MCF 10A (cell line): ENCODE data around the gene TXNDC11. TPM values are rescaled to one million over a fixed set of nuclear protein-coding genes. Genes with fewer than 3 reads are reported as not detected.

ENCODE experiments used
- BruUV-seq: library from RNA; stranded (reverse); fragments of 400-500 nt; replicated peaks from 2 replicates; lab custom pipeline; 2021; lab: Mats Ljungman, UMichigan
- CTCF ChIA-PET: fragments of 300-600 bp; sonication (Branson Sonifier 250); formaldehyde crosslinking; extraction: SDS; loops from one replicate; lab custom pipeline; 2021; ENCODE audit warnings: antibody characterized with exemption, inconsistent platforms; lab: Yijun Ruan, JAX
- POLR2A ChIA-PET: fragments of 300-600, 350-650 bp; sonication (Branson Sonifier 250); formaldehyde crosslinking; extraction: SDS; loops from one replicate; lab custom pipeline; 2020; ENCODE audit warnings: antibody characterized with exemption, inconsistent platforms; lab: Yijun Ruan, JAX
- DNase-seq: peaks from one replicate; pipeline ENCODE4 v3.0.0-alpha.2; 2018; ENCODE audit not compliant: unreplicated experiment
- H3K27ac Mint-ChIP-seq: one replicate; pipeline ENCODE4 v1.8.0; 2022; ENCODE audit warnings: mild to moderate bottlenecking, low read depth, mixed read lengths; ENCODE audit not compliant: unreplicated experiment
- H3K27me3 Mint-ChIP-seq: one replicate; pipeline ENCODE4 v1.8.0; 2022; ENCODE audit warnings: mixed read lengths; ENCODE audit not compliant: insufficient read depth, unreplicated experiment
- H3K36me3 Mint-ChIP-seq: one replicate; pipeline ENCODE4 v1.8.0; 2022; ENCODE audit warnings: mild to moderate bottlenecking, moderate library complexity, mixed read lengths; ENCODE audit not compliant: insufficient read depth, unreplicated experiment
- H3K4me1 Mint-ChIP-seq: one replicate; pipeline ENCODE4 v1.8.0; 2022; ENCODE audit warnings: mixed read lengths; ENCODE audit not compliant: insufficient read depth, unreplicated experiment
- H3K4me3 Mint-ChIP-seq: one replicate; pipeline ENCODE4 v1.8.0; 2022; ENCODE audit warnings: mild to moderate bottlenecking, moderate library complexity, mixed read lengths; ENCODE audit not compliant: unreplicated experiment
- H3K9me3 Mint-ChIP-seq: one replicate; pipeline ENCODE4 v1.8.0; 2022; ENCODE audit warnings: mixed read lengths; ENCODE audit not compliant: unreplicated experiment
- CTCF ChIP-seq: fragments of 200-600 bp; IDR thresholded peaks from one replicate; pipeline ENCODE4 v1.8.0; 2022; ENCODE audit warnings: antibody characterized with exemption, mild to moderate bottlenecking; ENCODE audit not compliant: unreplicated experiment
- intact Hi-C: fragments of 100-400 bp; cut with micrococcal nuclease; formaldehyde crosslinking; loops from 2 replicates; pipeline ENCODE4 v1.14.1; 2022
- total RNA-seq: library from RNA; stranded (reverse); gene quantifications from 2 replicates; pipeline ENCODE4 v1.2.3, GENCODE V29; 2022

TXNDC11 gene
- total RNA-seq, 1 experiment from 2014 or later = 38.2 TPM

DNA sequence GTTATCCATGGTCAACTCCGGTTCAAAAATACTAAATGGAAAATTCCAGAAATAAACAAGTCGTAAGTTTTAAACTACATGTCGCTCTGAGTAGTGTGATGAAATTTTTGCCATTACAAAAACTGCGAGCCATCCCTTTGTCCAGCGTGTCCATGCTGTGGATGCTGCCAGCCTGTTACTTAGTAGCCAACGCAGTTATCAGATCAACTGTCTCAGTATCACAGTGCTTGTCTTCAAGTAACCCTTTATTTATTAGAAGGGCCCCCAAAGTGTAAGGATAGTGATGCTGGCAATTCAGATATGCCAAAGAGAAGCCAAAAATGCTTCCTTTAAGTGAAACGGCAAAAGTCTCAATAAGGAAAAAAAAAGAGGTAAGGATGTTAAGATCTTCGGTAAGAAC is 50.5 kb downstream of the TXNDC11 start:
- Mint-ChIP-seq H3K4me1 (no peaks in the 10 kb centered on the region), H3K27ac (no peak overlapping the region), H3K4me3 (no peak overlapping the region), H3K9me3 (no peaks in the 10 kb centered on the region), H3K36me3 (peaks cover 75% of the 10 kb centered on the region), H3K27me3 (no peaks in the 10 kb centered on the region)
- ChIA-PET POLR2A (no interaction called here), CTCF (no interaction called here)
- intact Hi-C loops = no loop called here
- no peak for TF ChIP-seq CTCF
- BruUV-seq = no TSS peak
- no peak for DNase-seq

- Mint-ChIP-seq H3K4me3 (no peak overlapping the region), H3K36me3 (peaks cover 75% of the 10 kb centered on the region), H3K9me3 (no peaks in the 10 kb centered on the region), H3K27ac (no peak overlapping the region), H3K27me3 (no peaks in the 10 kb centered on the region), H3K4me1 (no peaks in the 10 kb centered on the region)
- TF ChIP-seq CTCF = no peak
- no TSS peak for BruUV-seq
- ChIA-PET POLR2A (interaction anchor here (1.1 kb wide), 1 partner anchor 32 kb away, joined by 3 read pairs; no protein-coding TSS in a partner anchor), CTCF (interaction anchor here (0.7 to 1.6 kb wide), 3 partner anchors 14 to 49 kb away, joined by 3 read pairs; no protein-coding TSS in a partner anchor)
- intact Hi-C loops = no loop called here
- DNase-seq = no peak
Observed at GRCh38 chr16:11691771-11692170, 50.9 kb downstream of the TXNDC11 start.

DNA sequence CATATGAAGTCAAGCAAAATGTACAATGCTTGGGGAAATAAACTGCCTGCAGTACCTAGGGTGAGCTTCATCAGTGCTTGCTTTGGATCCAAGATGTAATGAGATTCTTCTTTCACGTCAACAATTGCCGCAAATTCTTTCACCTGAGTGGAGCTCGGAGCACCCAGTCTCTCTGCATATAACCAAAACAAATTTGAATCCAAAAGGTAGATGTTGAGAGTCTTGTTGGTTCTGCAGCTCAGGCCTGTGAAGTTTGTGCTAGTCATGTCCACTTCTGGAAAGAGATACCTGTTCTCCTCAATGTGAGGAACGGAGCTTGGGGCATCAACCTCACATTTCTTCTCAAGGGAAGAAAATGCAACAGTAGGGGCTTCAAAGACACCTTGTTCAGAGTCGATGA is 51.4 kb downstream of the TXNDC11 start:
- H3K36me3 Mint-ChIP-seq = peaks cover 74% of the 10 kb centered on the region

More for the DNA sequence above, 51.4 kb downstream of the TXNDC11 start:
- BruUV-seq = no TSS peak
- no peak overlapping the region for H3K4me3 Mint-ChIP-seq
- no peak for TF ChIP-seq CTCF
- H3K27ac Mint-ChIP-seq = no peak overlapping the region
- POLR2A ChIA-PET = interaction anchor here (0.6 to 1.1 kb wide), 2 partner anchors 31 to 284 kb away, joined by 3 to 4 read pairs; no protein-coding TSS in a partner anchor
- CTCF ChIA-PET = interaction anchor here (0.7 to 2.0 kb wide), 4 partner anchors 11 to 49 kb away, joined by 3 to 4 read pairs (median 3); no protein-coding TSS in a partner anchor
- H3K27me3 Mint-ChIP-seq = no peaks in the 10 kb centered on the region
- no peaks in the 10 kb centered on the region for H3K9me3 Mint-ChIP-seq
- intact Hi-C loops = no loop called here
- H3K4me1 Mint-ChIP-seq = no peaks in the 10 kb centered on the region
- no peak for DNase-seq
